K562 (cell line): Measurements from ENCODE around the gene GRIP1. TPM values are rescaled to one million over a fixed set of nuclear protein-coding genes. Genes with fewer than 3 reads are reported as not detected.

Experiments used
- ATAC-seq: fragments of 200-7000 bp; cut with Tn5 transposase; 3 replicates; pipeline ENCODE4 v1.9.1; 2020; ENCODE audit warnings: moderate library complexity
- BruUV-seq: library from RNA; stranded (reverse); fragments of 400-500 nt; replicated peaks from 2 replicates; lab custom pipeline; 2021; lab: Mats Ljungman, UMichigan
- CTCF ChIA-PET: fragments of 300-600 bp; formaldehyde crosslinking; extraction: SDS; loops from one replicate; lab custom pipeline; 2021; ENCODE audit warnings: low intra/inter-chr PET ratio; lab: Yijun Ruan, JAX
- POLR2A ChIA-PET: fragments of 300-600, 350-650 bp; sonication (Branson Sonifier 250); formaldehyde crosslinking; extraction: SDS; loops from one replicate; lab custom pipeline; 2021; ENCODE audit warnings: antibody characterized with exemption, inconsistent platforms; lab: Yijun Ruan, JAX
- DNase-seq, 4 experiments: peaks; one replicate each; pipeline versions ENCODE4 v3.0.0 to v3.0.0-alpha.2; 2011 to 2018; ENCODE audit warnings: low spot score in 3 of 4, mixed read lengths in 3 of 4; ENCODE audit errors: extremely low read depth in 1 of 4
- FAIRE-seq: peaks from 2 replicates; lab custom pipeline; 2011; peaks lifted over from hg19 to GRCh38; lab: Jason Lieb, UNC
- H2AFZ ChIP-seq: 2 replicates; pipeline ENCODE4 v1.6.0; 2011; ENCODE audit warnings: low read depth, low read length, control low read depth, inconsistent platforms
- H3K27ac ChIP-seq: fragments of 200-600 bp; 3 replicates; pipeline ENCODE4 v1.8.0; 2011; ENCODE audit warnings: low read depth, mild to moderate bottlenecking, control low read depth, inconsistent platforms, low read length, moderate library complexity, mixed read lengths; ENCODE audit errors: extremely low read depth
- H3K27me3 ChIP-seq, 2 experiments: fragments of 300-600 bp in 1 of 2; 2 replicates in 1 of 2; 3 replicates in 1 of 2; pipeline versions ENCODE4 v1.6.0 to v1.8.0; 2011; ENCODE audit warnings: inconsistent platforms in 2 of 2, low read length in 2 of 2, mild to moderate bottlenecking in 1 of 2, mixed read lengths in 1 of 2, moderate library complexity in 1 of 2; ENCODE audit not compliant: control insufficient read depth in 2 of 2, insufficient read depth in 2 of 2
- H3K36me3 ChIP-seq: fragments of 300-600 bp; 3 replicates; pipeline ENCODE4 v1.8.0; 2011; ENCODE audit warnings: mild to moderate bottlenecking, low read length, inconsistent platforms; ENCODE audit not compliant: control insufficient read depth, insufficient read depth
- H3K4me1 ChIP-seq, 2 experiments: fragments of 200-600 bp in 1 of 2; replicated peaks in 1 of 2; 2 replicates in 1 of 2; 3 replicates in 1 of 2; pipeline versions ENCODE4 v1.5.1 to v1.8.0; 2011; ENCODE audit warnings: inconsistent platforms in 2 of 2, low read length in 2 of 2, mild to moderate bottlenecking in 1 of 2, mixed read lengths in 1 of 2, moderate library complexity in 1 of 2; ENCODE audit not compliant: control insufficient read depth in 2 of 2, insufficient read depth in 2 of 2
- H3K4me2 ChIP-seq: 2 replicates; pipeline ENCODE4 v1.6.1; 2011; ENCODE audit warnings: low read length, control low read depth, inconsistent platforms, mixed read lengths; ENCODE audit not compliant: insufficient read depth
- H3K4me3 ChIP-seq: fragments of 200-600 bp; sonication (generic), shearing (Covaris generic); 2 replicates; pipeline ENCODE4 v1.5.1; 2016; ENCODE audit warnings: control low read depth, inconsistent platforms
- H3K79me2 ChIP-seq: fragments of 200-600 bp; 3 replicates; pipeline ENCODE4 v1.8.0; 2011; ENCODE audit warnings: low read length, inconsistent platforms; ENCODE audit not compliant: control insufficient read depth, insufficient read depth
- H3K9ac ChIP-seq, 2 experiments: 2 replicates each; pipeline versions ENCODE4 v1.6.0 to v1.6.1; 2011; ENCODE audit warnings: low read depth in 2 of 2, low read length in 2 of 2, control low read depth in 1 of 2, inconsistent platforms in 1 of 2, mild to moderate bottlenecking in 1 of 2, mixed read lengths in 1 of 2; ENCODE audit not compliant: insufficient read depth in 1 of 2
- H3K9me1 ChIP-seq: one replicate; pipeline ENCODE4 v1.6.0; 2011; ENCODE audit warnings: inconsistent platforms, mild to moderate bottlenecking, low read length, moderate library complexity; ENCODE audit not compliant: control insufficient read depth, insufficient read depth
- H3K9me3 ChIP-seq: replicated peaks from 2 replicates; pipeline ENCODE4 v1.5.1; 2011; ENCODE audit warnings: low read depth, low read length, inconsistent platforms; ENCODE audit not compliant: control insufficient read depth, insufficient read depth
- H4K20me1 ChIP-seq: replicated peaks from 2 replicates; pipeline ENCODE4 v1.6.1; 2011; ENCODE audit warnings: low read length, inconsistent platforms, mixed read lengths; ENCODE audit not compliant: control insufficient read depth, insufficient read depth
- BRCA1 ChIP-seq, 2 experiments: fragments of 450-650 bp in 1 of 2; sonication (generic) in 1 of 2; formaldehyde crosslinking in 1 of 2; IDR thresholded peaks; 2 replicates each; pipeline versions ENCODE4 v1.5.0 to v1.6.1; 2017 to 2020; ENCODE audit warnings: mild to moderate bottlenecking in 1 of 2, missing genetic modification reagents in 1 of 2
- HIVEP1 ChIP-seq: fragments of 250-450 bp; sonication (Bioruptor Pico); IDR thresholded peaks from 2 replicates; pipeline ENCODE4 v1.4.0; 2020; ENCODE audit warnings: mild to moderate bottlenecking
- MTA3 ChIP-seq: fragments of 450-650 bp; formaldehyde crosslinking; IDR thresholded peaks from 2 replicates; pipeline ENCODE4 v1.6.1; 2017; ENCODE audit warnings: mild to moderate bottlenecking, borderline replicate concordance
- MXI1 ChIP-seq: IDR thresholded peaks from 2 replicates; pipeline ENCODE4 v1.6.1; 2011; ENCODE audit warnings: low read depth, mild to moderate bottlenecking, improper control_type of control experiment, low read length
- SREBF2 ChIP-seq: sonication (generic); formaldehyde crosslinking; IDR thresholded peaks from 2 replicates; pipeline ENCODE4 v1.4.0; 2020; ENCODE audit warnings: mild to moderate bottlenecking, missing genetic modification reagents
- ZNF232 ChIP-seq: sonication (generic); formaldehyde crosslinking; IDR thresholded peaks from 2 replicates; pipeline ENCODE4 v1.8.0; 2022; ENCODE audit warnings: mild to moderate bottlenecking, missing genetic modification reagents
- ZNF512 ChIP-seq: IDR thresholded peaks from 2 replicates; pipeline ENCODE4 v1.6.1; 2016; ENCODE audit warnings: missing genetic modification characterization, missing compliant biosample characterization
- WGBS: fragments of 100-300 bp; shearing (Covaris generic); methylation state at CpG from one replicate; pipeline ENCODE4 v1.1.6; 2016; ENCODE audit warnings: low coverage, mixed read lengths; ENCODE audit not compliant: insufficient coverage; ENCODE audit errors: missing lambda C conversion rate; 5-methylcytosine and 5-hydroxymethylcytosine counted together
- in situ Hi-C: fragments of 300-500 bp; cut with MboI; formaldehyde crosslinking; loops from 4 replicates; pipeline ENCODE4 v1.15.0; 2018; ENCODE audit warnings: inconsistent platforms, mixed read lengths
- intact Hi-C: fragments of 100-400 bp; cut with micrococcal nuclease; formaldehyde crosslinking; loops from 2 replicates; pipeline ENCODE4 v1.14.2; 2022
- polyA plus RNA-seq, 8 experiments: library from polyadenylated mRNA; depleted of rRNA in 4 of 8; stranded (reverse) in 5 of 8; unstranded in 3 of 8; fragments of >200 nt; fragmentation: Nextera tagmentation in 2 of 8; fragmentation: Illumina TruSeq in 1 of 8; extraction: Ambion mirVana in 2 of 8; extraction: Trizol in 1 of 8; gene quantifications; 2 replicates each; pipeline versions ENCODE4 v1.2.1 to v1.2.3, GENCODE V29; 2011 to 2014; ENCODE audit warnings: inconsistent platforms in 1 of 8, missing spikeins in 1 of 8
- total RNA-seq, 7 experiments: library from RNA; depleted of rRNA in 6 of 7; stranded (reverse); fragments of >200 nt in 6 of 7; fragmentation: Illumina TruSeq in 2 of 7; extraction: Trizol in 2 of 7; gene quantifications; 2 replicates each; pipeline versions ENCODE4 v1.2.1 to v1.2.3, GENCODE V29; 2011 to 2021; ENCODE audit warnings: low replicate concordance in 1 of 7
- TF ChIP-seq, protein P1 (sequence below): fragments of 450-650 bp; IDR thresholded peaks from 2 replicates; pipeline ENCODE4 v1.6.1; 2014; ENCODE audit warnings: low read depth, mild to moderate bottlenecking, moderate library complexity, borderline replicate concordance
- TF ChIP-seq, protein P2 (sequence below): fragments of 450-650 bp; IDR thresholded peaks from 2 replicates; pipeline ENCODE4 v1.6.1; 2016; ENCODE audit warnings: low read depth, mild to moderate bottlenecking, moderate library complexity

The GRIP1 gene
- total and polyA plus RNA-seq, 9 of the 15 experiments (the other 6 are each of a cell fraction or from before 2014, with no cell fraction given): 0.28 to 1.2 (median 0.45) TPM

GRCh38 chr12:66726556-66726955, 47.7 kb upstream of the GRIP1 start (continued):
- TF ChIP-seq MTA3 (no peak), BRCA1 (IDR thresholded peaks at IDR 0.05) (no peak), BRCA1 (CRISPR knock-in tag; IDR thresholded peaks at IDR 0.05) (no peak), ZNF512 (tag) (no peak)
- TF ChIP-seq, protein P1, sequence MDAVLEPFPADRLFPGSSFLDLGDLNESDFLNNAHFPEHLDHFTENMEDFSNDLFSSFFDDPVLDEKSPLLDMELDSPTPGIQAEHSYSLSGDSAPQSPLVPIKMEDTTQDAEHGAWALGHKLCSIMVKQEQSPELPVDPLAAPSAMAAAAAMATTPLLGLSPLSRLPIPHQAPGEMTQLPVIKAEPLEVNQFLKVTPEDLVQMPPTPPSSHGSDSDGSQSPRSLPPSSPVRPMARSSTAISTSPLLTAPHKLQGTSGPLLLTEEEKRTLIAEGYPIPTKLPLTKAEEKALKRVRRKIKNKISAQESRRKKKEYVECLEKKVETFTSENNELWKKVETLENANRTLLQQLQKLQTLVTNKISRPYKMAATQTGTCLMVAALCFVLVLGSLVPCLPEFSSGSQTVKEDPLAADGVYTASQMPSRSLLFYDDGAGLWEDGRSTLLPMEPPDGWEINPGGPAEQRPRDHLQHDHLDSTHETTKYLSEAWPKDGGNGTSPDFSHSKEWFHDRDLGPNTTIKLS: no peak

GRCh38 chr12:66725031-66725430, 46.2 kb upstream of the GRIP1 start:
- H3K27me3 ChIP-seq: no peaks in the 10 kb centered on the region
- DNase-seq: no peak
- CTCF ChIA-PET: no interaction called here
- no peak overlapping the region for H3K4me2 ChIP-seq
- H2AFZ ChIP-seq: no peak overlapping the region
- POLR2A ChIA-PET: interaction anchor here (0.6 to 1.0 kb wide), 2 partner anchors 429 to 787 kb away, joined by 3 read pairs; no protein-coding TSS in a partner anchor
- H3K4me1 ChIP-seq: no peaks in the 10 kb centered on the region
- H3K79me2 ChIP-seq: no peaks in the 10 kb centered on the region
- 4% methylated on average over 3 of the region's 3 CpGs for WGBS
- TF ChIP-seq, protein P2, sequence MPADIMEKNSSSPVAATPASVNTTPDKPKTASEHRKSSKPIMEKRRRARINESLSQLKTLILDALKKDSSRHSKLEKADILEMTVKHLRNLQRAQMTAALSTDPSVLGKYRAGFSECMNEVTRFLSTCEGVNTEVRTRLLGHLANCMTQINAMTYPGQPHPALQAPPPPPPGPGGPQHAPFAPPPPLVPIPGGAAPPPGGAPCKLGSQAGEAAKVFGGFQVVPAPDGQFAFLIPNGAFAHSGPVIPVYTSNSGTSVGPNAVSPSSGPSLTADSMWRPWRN: no peak
- TF ChIP-seq MXI1 (no peak), SREBF2 (CRISPR knock-in tag) (no peak), ZNF232 (no peak), HIVEP1 (CRISPR knock-in tag) (no peak)
- peaks cover 2% of the 10 kb centered on the region for H3K9me1 ChIP-seq
- BruUV-seq: no TSS peak
- H3K27ac ChIP-seq: no peak overlapping the region
- H3K36me3 ChIP-seq: no peaks in the 10 kb centered on the region
- no peak for ATAC-seq
- no peak for FAIRE-seq
- in situ Hi-C loops: no loop called here
- H3K9me3 ChIP-seq: no peaks in the 10 kb centered on the region
- no peaks in the 10 kb centered on the region for H4K20me1 ChIP-seq
- intact Hi-C loops: no loop called here
- H3K9ac ChIP-seq: no peak overlapping the region
- no peak overlapping the region for H3K4me3 ChIP-seq
